Sigmoid colon (tissue), 7 donors: Measurements from ENCODE around the gene GSDMA. TPM values are rescaled to one million over a fixed set of nuclear protein-coding genes. Genes with fewer than 3 reads are reported as not detected.
"Not testable (repeated sequence)": the region's sequence is repeated elsewhere in the genome, so short reads cannot be mapped to it uniquely, and the experiment has no call there.

Experiments
- DNase-seq: peaks from one replicate; pipeline ENCODE4 v3.0.0-alpha.2; 2019
- H3K27ac ChIP-seq, 4 donors: fragments of 200-600 bp; sonication (generic); one replicate each; pipeline ENCODE4 v1.5.1; 2016 to 2019; ENCODE audit warnings: mild to moderate bottlenecking in 1 of 4
- H3K27me3 ChIP-seq, 3 donors: fragments of 200-600 bp; sonication (generic); one replicate each; pipeline ENCODE4 v1.5.1; 2019; ENCODE audit warnings: mild to moderate bottlenecking in 1 of 3
- H3K36me3 ChIP-seq, 4 donors: fragments of 200-600 bp; sonication (generic); one replicate each; pipeline ENCODE4 v1.5.1; 2016 to 2019
- H3K4me1 ChIP-seq, 4 donors: fragments of 200-600 bp; sonication (generic); one replicate each; pipeline ENCODE4 v1.5.1; 2017 to 2019
- H3K4me3 ChIP-seq, 4 donors: fragments of 200-600 bp; sonication (generic); one replicate each; pipeline ENCODE4 v1.5.1; 2017 to 2019; ENCODE audit warnings: mild to moderate bottlenecking in 2 of 4, moderate library complexity in 1 of 4
- H3K9me3 ChIP-seq, 4 donors: fragments of 200-600 bp in 3 of 4; sonication (generic) in 3 of 4; one replicate each; pipeline versions ENCODE4 v1.5.1 to v1.6.1; 2013 to 2019
- CTCF ChIP-seq, 4 experiments: fragments of 450-650 bp in 3 of 4; fragments of 200-600 bp in 1 of 4; IDR thresholded peaks; one replicate each; pipeline ENCODE4 v1.5.1; 2016 to 2019; ENCODE audit warnings: antibody characterized with exemption in 4 of 4, mild to moderate bottlenecking in 3 of 4, moderate library complexity in 2 of 4
- EP300 ChIP-seq, 4 donors: sonication (generic); formaldehyde crosslinking; IDR thresholded peaks; one replicate each; pipeline ENCODE4 v1.6.1; 2017; ENCODE audit warnings: antibody characterized with exemption in 4 of 4
- POLR2A ChIP-seq, 2 donors: fragments of 450-650 bp; IDR thresholded peaks; one replicate each; pipeline ENCODE4 v1.6.1; 2016; ENCODE audit warnings: antibody characterized with exemption in 2 of 2, mild to moderate bottlenecking in 2 of 2, moderate library complexity in 2 of 2
- POLR2AphosphoS5 ChIP-seq, 4 donors: sonication (generic); formaldehyde crosslinking; IDR thresholded peaks; one replicate each; pipeline ENCODE4 v1.6.1; 2017; ENCODE audit warnings: antibody characterized with exemption in 4 of 4
- WGBS, 2 donors: extraction: QIAGEN DNeasy Blood & Tissue Kit; methylation state at CpG; one replicate each; pipeline ENCODE4 v1.1.7; 2013; 5-methylcytosine and 5-hydroxymethylcytosine counted together
- intact Hi-C: fragments of 100-400 bp; cut with DNase I; formaldehyde crosslinking; loops from one replicate; pipeline ENCODE4 v1.15.1; 2023
- polyA plus RNA-seq, 3 donors: library from polyadenylated mRNA; stranded (reverse); fragments of 200-250 nt; gene quantifications; one replicate each; pipeline ENCODE4 v1.2.3, GENCODE V29; 2013
- total RNA-seq, 4 donors: library from RNA; depleted of rRNA; stranded (reverse); fragments of >200 nt; gene quantifications; one replicate each; pipeline ENCODE4 v1.1.0, GENCODE V29; 2016
- donor health status: healthy with polysubstance abuse.
- donor health status: Bipolar disorder and iron deficiency.
- donor health status: healthy.

The GSDMA gene
- total and polyA plus RNA-seq, 7 donors = 0.29 to 1.3 (median 0.60) TPM; not detected in 4

GRCh38 chr17:39943702-39944392 lies 19.0 kb upstream of the GSDMA start:
- WGBS, 2 donors = 87 to 90% methylated on average over 14 of the region's 14 CpGs
- TF ChIP-seq POLR2A (IDR thresholded peaks at IDR 0.05) (no peak), CTCF (IDR thresholded peaks at IDR 0.05) (no peak), POLR2AphosphoS5 (IDR thresholded peaks at IDR 0.05) (no peak)
- H3K4me1 ChIP-seq = peaks cover 0 to 16% (median 12%) of the 10 kb centered on the region in 4 donors
- H3K9me3 ChIP-seq = no peaks in the 10 kb centered on the region
- no peaks in the 10 kb centered on the region for H3K27me3 ChIP-seq
- H3K4me3 ChIP-seq = no peak overlapping the region
- H3K27ac ChIP-seq = no peak overlapping the region
- H3K36me3 ChIP-seq = no peaks in the 10 kb centered on the region
- no peak for DNase-seq
- intact Hi-C loops = no loop called here

- peaks cover 0 to 11% (median 10%) of the 10 kb centered on the region in 4 donors for H3K4me1 ChIP-seq
- no peak for TF ChIP-seq POLR2AphosphoS5 (IDR thresholded peaks at IDR 0.05)
- TF ChIP-seq CTCF (IDR thresholded peaks at IDR 0.05) = no peak
- intact Hi-C loops = no loop called here
- 79 to 86% methylated on average over 16 of the region's 16 CpGs for WGBS, 2 donors
- no peaks in the 10 kb centered on the region for H3K9me3 ChIP-seq
- H3K27ac ChIP-seq = no peak overlapping the region
- DNase-seq = no peak
- H3K27me3 ChIP-seq = no peaks in the 10 kb centered on the region
- no peak overlapping the region for H3K4me3 ChIP-seq
- no peaks in the 10 kb centered on the region for H3K36me3 ChIP-seq
Observed at GRCh38 chr17:39944393-39944711, 18.5 kb upstream of the GSDMA start.

GRCh38 chr17:39946551-39947330 lies 16.1 kb upstream of the GSDMA start:
- no peak overlapping the region for H3K27ac ChIP-seq
- intact Hi-C loops = no loop called here
- no peak for DNase-seq

GRCh38 chr17:39948489-39948828 lies 14.3 kb upstream of the GSDMA start:
- WGBS, 2 donors = 58 to 80% methylated on average over 5 of the region's 5 CpGs

More at GRCh38 chr17:39946551-39947330, 16.1 kb upstream of the GSDMA start:
- Histone ChIP-seq H3K36me3 (no peaks in the 10 kb centered on the region), H3K4me1 (no peaks in the 10 kb centered on the region), H3K4me3 (no peak overlapping the region), H3K9me3 (no peaks in the 10 kb centered on the region), H3K27me3 (no peaks in the 10 kb centered on the region)
- 87 to 89% methylated on average over 15 of the region's 15 CpGs for WGBS, 2 donors
- no peak for TF ChIP-seq EP300 (IDR thresholded peaks at IDR 0.05)
- TF ChIP-seq POLR2AphosphoS5 (IDR thresholded peaks at IDR 0.05) = no peak
- TF ChIP-seq POLR2A (IDR thresholded peaks at IDR 0.05) = no peak
- no peak for TF ChIP-seq CTCF (IDR thresholded peaks at IDR 0.05)

GRCh38 chr17:39949028-39949427 lies 13.8 kb upstream of the GSDMA start:
- no peaks in the 10 kb centered on the region for H3K27me3 ChIP-seq
- DNase-seq = no peak
- H3K9me3 ChIP-seq = no peaks in the 10 kb centered on the region
- peaks cover 0 to 13% (median 12%) of the 10 kb centered on the region in 4 donors for H3K4me1 ChIP-seq
- no peak overlapping the region for H3K27ac ChIP-seq
- intact Hi-C loops = no loop called here
- 43 to 64% methylated on average over 2 of the region's 2 CpGs for WGBS, 2 donors
- TF ChIP-seq POLR2AphosphoS5 (IDR thresholded peaks at IDR 0.05) (no peak), POLR2A (IDR thresholded peaks at IDR 0.05) (no peak), CTCF (IDR thresholded peaks at IDR 0.05) (no peak), EP300 (IDR thresholded peaks at IDR 0.05) (no peak)
- no peaks in the 10 kb centered on the region for H3K36me3 ChIP-seq
- H3K4me3 ChIP-seq = no peak overlapping the region

More at GRCh38 chr17:39948489-39948828, 14.3 kb upstream of the GSDMA start:
- H3K36me3 ChIP-seq, H3K27ac ChIP-seq, H3K4me3 ChIP-seq, DNase-seq, H3K9me3 ChIP-seq, H3K27me3 ChIP-seq, H3K4me1 ChIP-seq, intact Hi-C loops: not testable (repeated sequence)
